ENCODE results near the gene NEUROD2. TPM values are rescaled to one million over a fixed set of nuclear protein-coding genes. Genes with fewer than 3 reads are reported as not detected.

Gene NEUROD2
- total RNA-seq, result not detected

GRCh38 chr17:39607851-39608130, at the start of gene NEUROD2:
Gene NEUROD2 (minus strand): TSS chr17:39607920. CDS start chr17:39606599, 1,321 bp downstream.
- no peak for ATAC-seq
- DNase-seq (ENCODE audit: low spot score), result no peak
- intact Hi-C loops (cut with DNase I), result no loop called here

GRCh38 chr17:39655105-39655504, 47.4 kb upstream of the NEUROD2 start:
- intact Hi-C loops (cut with DNase I), result no loop called here
- DNase-seq (ENCODE audit: low spot score) (no peak), ATAC-seq (no peak)

DNA sequence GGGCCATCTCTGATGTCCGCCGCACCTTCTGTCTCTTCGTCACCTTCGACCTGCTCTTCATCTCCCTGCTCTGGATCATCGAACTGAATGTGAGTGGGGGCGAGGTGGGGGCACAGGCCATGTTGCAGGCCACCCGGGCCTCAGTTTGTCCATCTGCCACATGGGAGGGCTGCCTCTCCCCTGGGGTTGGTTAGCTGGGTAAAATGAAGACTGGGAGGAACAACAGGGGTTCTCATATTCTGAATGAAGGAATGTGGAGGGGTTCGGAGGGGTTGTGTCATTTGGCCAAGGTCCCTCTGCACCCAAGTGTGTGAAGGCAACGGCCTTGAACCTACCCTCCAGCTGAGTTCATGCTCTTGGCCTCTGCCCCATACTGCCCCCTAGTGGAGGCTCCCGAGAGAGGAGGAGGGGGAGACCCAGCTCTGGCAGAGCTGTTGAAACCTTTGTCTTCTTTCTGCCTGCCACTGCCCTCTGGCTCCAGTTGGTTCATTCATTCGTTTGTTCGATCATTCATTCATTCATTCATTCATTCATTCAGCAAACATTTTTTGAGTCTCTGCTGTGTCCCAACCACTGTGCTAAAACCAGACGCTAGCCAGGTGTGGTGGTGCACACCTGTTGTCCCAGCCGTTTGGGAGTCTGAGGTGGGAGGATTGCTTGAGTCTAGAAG, 46.1 kb upstream of the NEUROD2 start:
- intact Hi-C loops (cut with DNase I), result no loop called here

DNA sequence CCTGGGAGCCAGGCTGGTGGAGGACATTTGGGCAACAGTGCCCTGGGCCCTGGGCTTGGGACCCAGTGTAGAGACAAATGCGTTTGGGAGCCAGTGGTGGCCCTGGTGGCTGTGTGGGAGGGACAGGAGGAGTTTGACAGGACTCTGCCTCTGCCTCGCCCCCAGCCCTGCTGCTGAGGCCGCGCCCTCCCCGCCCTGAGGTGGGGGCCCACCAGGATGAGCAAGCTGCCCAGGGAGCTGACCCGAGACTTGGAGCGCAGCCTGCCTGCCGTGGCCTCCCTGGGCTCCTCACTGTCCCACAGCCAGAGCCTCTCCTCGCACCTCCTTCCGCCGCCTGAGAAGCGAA, 45.6 kb upstream of the NEUROD2 start:
- intact Hi-C loops (cut with DNase I), result no loop called here
- DNase-seq (ENCODE audit: low spot score) (no peak), ATAC-seq (peak; percentile 14)

More for the DNA sequence above, 46.1 kb upstream of the NEUROD2 start:
- DNase-seq (ENCODE audit: low spot score) (peak; percentile 85), ATAC-seq (peak; percentile 71)

- intact Hi-C loops (cut with DNase I), result no loop called here
- ATAC-seq (peak; percentile 71), DNase-seq (ENCODE audit: low spot score) (no peak)
Observed at GRCh38 chr17:39652587-39653315, 45.0 kb upstream of the NEUROD2 start.

GRCh38 chr17:39651923-39652586, 44.3 kb upstream of the NEUROD2 start:
- no peak for ATAC-seq
- DNase-seq (ENCODE audit: low spot score), result no peak
- intact Hi-C loops (cut with DNase I), result no loop called here

GRCh38 chr17:39650121-39650579, 42.4 kb upstream of the NEUROD2 start:
- ATAC-seq (no peak), DNase-seq (ENCODE audit: low spot score) (no peak)
- intact Hi-C loops (cut with DNase I), result no loop called here

GRCh38 chr17:39648616-39649366, 41.1 kb upstream of the NEUROD2 start:
- no peak for ATAC-seq
- intact Hi-C loops (cut with DNase I), result loop anchor here (5.0 kb wide), 1 partner anchor 824 kb away; no protein-coding TSS in a partner anchor
- DNase-seq (ENCODE audit: low spot score), result no peak

- no peak for ATAC-seq
- DNase-seq (ENCODE audit: low spot score), result no peak
- intact Hi-C loops (cut with DNase I), result loop anchor here (5.0 kb wide), 1 partner anchor 825 kb away; no protein-coding TSS in a partner anchor
Observed at GRCh38 chr17:39647256-39647655, 39.5 kb upstream of the NEUROD2 start.

GRCh38 chr17:39643271-39643670, 35.6 kb upstream of the NEUROD2 start:
- ATAC-seq (no peak), DNase-seq (ENCODE audit: low spot score) (no peak)
- intact Hi-C loops (cut with DNase I), result no loop called here

GRCh38 chr17:39642291-39643074, 34.8 kb upstream of the NEUROD2 start:
- ATAC-seq (no peak), DNase-seq (ENCODE audit: low spot score) (no peak)
- intact Hi-C loops (cut with DNase I), result no loop called here

DNA sequence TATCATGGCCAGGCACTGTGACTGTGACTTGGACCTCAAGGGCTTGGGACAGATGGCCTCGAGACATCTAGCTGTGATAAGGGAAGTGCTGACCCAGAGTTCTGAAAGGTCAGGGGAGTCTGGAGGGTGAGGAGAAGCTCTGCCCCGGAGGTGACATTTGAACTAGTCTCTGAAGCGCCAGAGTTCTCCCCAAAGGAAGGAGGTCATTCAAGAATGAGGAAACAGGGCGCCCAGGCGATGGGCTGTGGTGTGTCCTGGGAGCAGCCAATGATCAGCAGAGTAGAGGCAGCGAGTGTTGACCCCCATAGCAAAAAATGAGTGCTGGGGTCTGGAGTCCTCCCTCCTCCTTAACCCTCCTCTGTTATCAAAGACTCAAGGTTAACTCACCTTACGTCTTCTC, 34.2 kb upstream of the NEUROD2 start:
- ATAC-seq (no peak), DNase-seq (ENCODE audit: low spot score) (no peak)
- intact Hi-C loops (cut with DNase I), result no loop called here

GRCh38 chr17:39641097-39641496, 33.4 kb upstream of the NEUROD2 start:
- intact Hi-C loops (cut with DNase I), result no loop called here

GRCh38 chr17:39640591-39641031, 32.9 kb upstream of the NEUROD2 start:
- intact Hi-C loops (cut with DNase I), result no loop called here
- no peak for DNase-seq (ENCODE audit: low spot score)
- ATAC-seq, result no peak

More at GRCh38 chr17:39641097-39641496, 33.4 kb upstream of the NEUROD2 start:
- ATAC-seq (no peak), DNase-seq (ENCODE audit: low spot score) (no peak)

DNA sequence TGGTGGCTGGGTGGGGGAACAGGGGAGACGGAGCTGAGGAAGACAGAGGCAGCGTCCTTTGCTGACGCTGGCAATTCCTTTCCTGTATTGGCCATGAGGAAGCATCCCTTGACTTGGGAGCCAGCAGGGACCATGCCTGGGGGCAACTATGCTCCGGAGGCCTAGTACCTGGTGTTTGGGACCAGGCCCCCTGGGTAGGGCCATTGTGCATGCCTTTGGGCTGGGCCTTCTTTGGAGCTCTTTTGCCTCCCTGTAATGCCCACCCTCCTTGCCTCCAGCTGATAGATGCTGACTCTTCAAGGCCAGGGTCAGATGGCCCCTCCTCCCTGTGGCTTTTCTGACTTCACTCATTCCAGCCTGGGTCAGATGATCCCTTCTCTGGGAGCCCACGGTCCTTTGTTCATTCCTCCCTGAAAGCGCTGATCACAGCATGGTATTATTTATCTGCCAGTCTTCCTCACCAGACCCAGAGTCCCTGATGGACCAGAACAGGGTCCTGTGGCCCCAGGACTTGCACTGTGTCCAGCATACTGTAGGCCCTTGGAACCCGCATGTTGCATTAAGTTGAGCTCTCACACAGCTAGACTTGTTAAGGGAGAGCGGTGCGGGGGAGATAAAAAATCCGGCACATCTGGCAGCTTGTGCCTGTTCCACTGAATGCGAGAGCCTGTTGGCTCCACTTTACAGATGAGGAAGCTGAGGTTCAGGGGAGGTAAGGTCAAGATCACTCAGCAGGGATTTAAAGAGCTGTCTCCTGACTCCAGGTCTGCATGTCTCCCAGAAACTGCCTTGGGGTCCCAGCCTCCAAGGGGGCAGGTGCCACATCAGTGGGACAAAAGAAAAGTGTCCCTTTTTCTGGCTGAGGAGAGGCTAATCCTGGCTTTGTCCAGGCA, 32.1 kb upstream of the NEUROD2 start:
- DNase-seq (ENCODE audit: low spot score), result no peak
- no peak for ATAC-seq
- intact Hi-C loops (cut with DNase I), result no loop called here

GRCh38 chr17:39639043-39639442, 31.3 kb upstream of the NEUROD2 start:
- DNase-seq (ENCODE audit: low spot score) (no peak), ATAC-seq (no peak)
- intact Hi-C loops (cut with DNase I), result no loop called here

- intact Hi-C loops (cut with DNase I), result no loop called here
Observed at GRCh38 chr17:39638317-39638716, 30.6 kb upstream of the NEUROD2 start.

More at GRCh38 chr17:39638317-39638716, 30.6 kb upstream of the NEUROD2 start:
- ATAC-seq (no peak), DNase-seq (ENCODE audit: low spot score) (no peak)

All from sciatic nerve (tissue), 2 donors.